22Rv1 (cell line): ENCODE results near the gene CTNNA1.

Experiments
- CTCF ChIP-seq: fragments of 450-650 bp; IDR thresholded peaks from 2 replicates; pipeline ENCODE4 v1.5.1; 2017; ENCODE audit warnings: mild to moderate bottlenecking
- ZFX ChIP-seq: fragments of 450-650 bp; IDR thresholded peaks from 2 replicates; pipeline ENCODE4 v1.6.1; 2017; ENCODE audit warnings: antibody characterized with exemption, borderline replicate concordance

- TF ChIP-seq CTCF (no peak), ZFX (no peak)
Measured at GRCh38 chr5:138752951-138753793, at the start of gene CTNNA1.
